Measurements from ENCODE around the gene PPP1R1A.

PPP1R1A gene

DNA sequence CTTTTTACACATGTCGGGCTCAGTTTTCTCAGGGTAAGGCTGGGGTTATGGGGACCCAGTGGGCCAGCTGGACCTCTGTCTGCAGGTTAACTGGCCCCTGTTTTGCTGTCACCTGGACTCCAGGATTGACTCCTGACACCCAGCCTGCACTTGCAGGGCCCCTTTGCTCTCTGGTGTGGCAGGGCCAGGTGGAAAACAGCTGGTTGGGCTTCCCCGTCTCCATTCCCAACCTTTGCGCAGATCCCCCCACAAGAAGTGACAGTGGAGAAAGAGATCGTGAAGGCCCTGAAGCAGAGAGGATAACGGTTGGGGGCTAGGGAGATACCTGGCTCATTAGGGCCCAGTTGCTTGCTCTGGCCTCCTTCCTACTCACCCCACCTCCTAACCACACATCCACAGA, 1.5 kb upstream of the PPP1R1A start:
- TF ChIP-seq, protein P1, sequence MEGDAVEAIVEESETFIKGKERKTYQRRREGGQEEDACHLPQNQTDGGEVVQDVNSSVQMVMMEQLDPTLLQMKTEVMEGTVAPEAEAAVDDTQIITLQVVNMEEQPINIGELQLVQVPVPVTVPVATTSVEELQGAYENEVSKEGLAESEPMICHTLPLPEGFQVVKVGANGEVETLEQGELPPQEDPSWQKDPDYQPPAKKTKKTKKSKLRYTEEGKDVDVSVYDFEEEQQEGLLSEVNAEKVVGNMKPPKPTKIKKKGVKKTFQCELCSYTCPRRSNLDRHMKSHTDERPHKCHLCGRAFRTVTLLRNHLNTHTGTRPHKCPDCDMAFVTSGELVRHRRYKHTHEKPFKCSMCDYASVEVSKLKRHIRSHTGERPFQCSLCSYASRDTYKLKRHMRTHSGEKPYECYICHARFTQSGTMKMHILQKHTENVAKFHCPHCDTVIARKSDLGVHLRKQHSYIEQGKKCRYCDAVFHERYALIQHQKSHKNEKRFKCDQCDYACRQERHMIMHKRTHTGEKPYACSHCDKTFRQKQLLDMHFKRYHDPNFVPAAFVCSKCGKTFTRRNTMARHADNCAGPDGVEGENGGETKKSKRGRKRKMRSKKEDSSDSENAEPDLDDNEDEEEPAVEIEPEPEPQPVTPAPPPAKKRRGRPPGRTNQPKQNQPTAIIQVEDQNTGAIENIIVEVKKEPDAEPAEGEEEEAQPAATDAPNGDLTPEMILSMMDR (IDR thresholded peaks at IDR 0.05): no peak

- TF ChIP-seq, protein P1 (IDR thresholded peaks at IDR 0.05): no peak
Measured at GRCh38 chr12:54588890-54589267, 420 bp upstream of the PPP1R1A start.

GRCh38 chr12:54587315-54587873, 1.1 kb downstream of the PPP1R1A start:
- TF ChIP-seq, protein P1 (IDR thresholded peaks at IDR 0.05): no peak

DNA sequence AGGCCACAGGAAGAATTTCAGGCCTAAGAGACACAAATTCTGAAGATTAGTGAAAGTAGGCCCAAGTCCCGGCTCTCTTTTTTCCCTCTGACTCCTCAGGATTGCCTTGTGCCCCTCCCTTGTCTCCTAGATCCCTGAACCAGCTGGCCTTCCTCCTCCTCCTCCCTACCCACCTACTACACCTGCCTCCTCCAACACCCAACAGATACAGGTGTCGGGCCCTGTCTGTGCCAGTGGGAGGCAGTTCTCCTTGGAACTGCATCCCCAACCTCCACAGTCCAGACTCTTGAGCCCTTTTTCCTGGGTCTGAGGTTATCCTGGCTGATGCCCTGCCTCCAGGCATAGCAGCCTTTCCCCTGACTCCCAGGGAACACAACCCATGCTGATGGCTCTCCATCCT, 1.8 kb downstream of the PPP1R1A start:
- TF ChIP-seq, protein P1 (IDR thresholded peaks at IDR 0.05): no peak

DNA sequence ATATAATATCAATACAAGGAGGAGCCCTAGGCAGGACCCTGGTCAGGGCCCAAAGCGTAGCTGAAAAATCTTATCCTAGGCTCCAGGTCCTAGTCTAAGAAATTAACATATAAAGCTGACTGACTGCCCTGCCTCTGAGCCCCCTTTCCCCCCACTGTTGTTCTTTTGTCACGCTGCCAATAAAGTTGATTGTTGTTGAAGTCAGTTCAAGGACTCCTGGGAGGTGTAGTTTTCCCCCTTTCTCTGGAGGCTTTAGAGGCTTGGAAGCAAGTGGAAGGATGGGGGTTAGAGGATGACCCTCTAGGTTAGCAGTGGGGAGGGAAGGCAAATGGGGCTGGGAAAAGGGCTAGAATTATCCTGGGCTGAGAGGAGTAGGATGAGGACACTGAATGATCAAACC, 3.2 kb downstream of the PPP1R1A start:
- TF ChIP-seq, protein P1 (IDR thresholded peaks at IDR 0.05): no peak

GRCh38 chr12:54584128-54584527, 4.3 kb downstream of the PPP1R1A start:
- TF ChIP-seq, protein P1 (IDR thresholded peaks at IDR 0.05): no peak

GRCh38 chr12:54583726-54584125, 4.7 kb downstream of the PPP1R1A start:
- TF ChIP-seq, protein P1 (IDR thresholded peaks at IDR 0.05): no peak

GRCh38 chr12:54581412-54581811, 7.0 kb downstream of the PPP1R1A start:
- TF ChIP-seq, protein P1 (IDR thresholded peaks at IDR 0.05): no peak

All from LNCAP (cell line).